GM12872 (cell line): ENCODE results near the gene HPCA.

ENCODE experiments used
- TF ChIP-seq, protein P1 (sequence below): IDR thresholded peaks from 3 replicates; pipeline ENCODE4 v1.5.1; 2011; ENCODE audit warnings: low read depth, mild to moderate bottlenecking, low read length, moderate library complexity; ENCODE audit not compliant: insufficient read depth

HPCA gene

GRCh38 chr1:32898056-32898455 is 11.8 kb downstream of the HPCA start:
- TF ChIP-seq, protein P1, sequence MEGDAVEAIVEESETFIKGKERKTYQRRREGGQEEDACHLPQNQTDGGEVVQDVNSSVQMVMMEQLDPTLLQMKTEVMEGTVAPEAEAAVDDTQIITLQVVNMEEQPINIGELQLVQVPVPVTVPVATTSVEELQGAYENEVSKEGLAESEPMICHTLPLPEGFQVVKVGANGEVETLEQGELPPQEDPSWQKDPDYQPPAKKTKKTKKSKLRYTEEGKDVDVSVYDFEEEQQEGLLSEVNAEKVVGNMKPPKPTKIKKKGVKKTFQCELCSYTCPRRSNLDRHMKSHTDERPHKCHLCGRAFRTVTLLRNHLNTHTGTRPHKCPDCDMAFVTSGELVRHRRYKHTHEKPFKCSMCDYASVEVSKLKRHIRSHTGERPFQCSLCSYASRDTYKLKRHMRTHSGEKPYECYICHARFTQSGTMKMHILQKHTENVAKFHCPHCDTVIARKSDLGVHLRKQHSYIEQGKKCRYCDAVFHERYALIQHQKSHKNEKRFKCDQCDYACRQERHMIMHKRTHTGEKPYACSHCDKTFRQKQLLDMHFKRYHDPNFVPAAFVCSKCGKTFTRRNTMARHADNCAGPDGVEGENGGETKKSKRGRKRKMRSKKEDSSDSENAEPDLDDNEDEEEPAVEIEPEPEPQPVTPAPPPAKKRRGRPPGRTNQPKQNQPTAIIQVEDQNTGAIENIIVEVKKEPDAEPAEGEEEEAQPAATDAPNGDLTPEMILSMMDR: no peak

DNA sequence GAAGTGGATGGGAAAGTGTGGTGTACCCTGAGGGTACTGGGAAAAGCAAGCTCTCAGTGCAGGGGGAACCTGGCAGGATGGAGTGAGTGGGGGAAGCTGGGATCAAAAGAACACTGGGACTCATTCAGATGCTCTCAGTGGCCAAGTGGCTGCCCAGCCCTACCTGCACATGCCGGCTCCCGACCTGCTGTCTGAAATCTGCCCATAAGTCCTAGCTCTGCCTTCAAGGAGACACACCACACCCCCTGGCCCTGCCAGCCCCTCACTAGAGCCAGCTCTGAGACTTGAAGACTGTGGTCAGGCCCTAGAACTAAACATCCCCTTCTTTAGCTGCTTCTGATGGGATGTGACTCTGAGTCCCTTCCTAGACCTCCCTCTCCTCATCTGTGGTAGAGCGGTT is 12.7 kb downstream of the HPCA start:
- TF ChIP-seq, protein P1: no peak

- TF ChIP-seq, protein P1: no peak
Measured at GRCh38 chr1:32899586-32900296, 13.4 kb downstream of the HPCA start.

DNA sequence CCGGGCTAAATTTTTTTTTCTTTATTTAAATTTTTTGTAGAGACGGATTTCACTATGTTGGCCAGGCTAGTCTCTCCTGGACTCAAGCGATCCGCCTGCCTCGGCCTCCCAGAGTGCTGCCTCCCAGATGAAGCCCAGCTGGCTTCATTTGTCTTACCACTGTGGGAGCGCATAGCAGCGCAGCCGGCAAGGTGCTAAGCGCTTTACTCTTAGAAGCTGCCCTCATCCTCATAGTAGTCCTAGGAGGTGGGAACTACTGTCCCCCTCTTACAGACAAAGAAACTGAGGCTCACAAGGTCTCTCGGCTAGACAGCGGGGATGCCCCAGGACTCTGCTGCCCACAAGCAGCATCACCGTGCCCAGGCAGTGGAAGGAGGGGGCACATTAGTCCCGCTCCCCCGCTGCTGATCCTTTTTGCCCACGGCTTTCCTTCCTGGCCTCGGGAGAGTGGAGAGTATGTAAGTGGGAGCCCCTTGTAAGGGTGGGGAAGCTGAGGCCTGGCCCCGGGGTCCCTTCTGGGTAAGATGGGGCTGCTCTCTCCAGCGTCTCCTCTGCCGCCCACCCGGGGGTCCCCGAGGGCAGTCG is 14.2 kb downstream of the HPCA start:
- TF ChIP-seq, protein P1: no peak

DNA sequence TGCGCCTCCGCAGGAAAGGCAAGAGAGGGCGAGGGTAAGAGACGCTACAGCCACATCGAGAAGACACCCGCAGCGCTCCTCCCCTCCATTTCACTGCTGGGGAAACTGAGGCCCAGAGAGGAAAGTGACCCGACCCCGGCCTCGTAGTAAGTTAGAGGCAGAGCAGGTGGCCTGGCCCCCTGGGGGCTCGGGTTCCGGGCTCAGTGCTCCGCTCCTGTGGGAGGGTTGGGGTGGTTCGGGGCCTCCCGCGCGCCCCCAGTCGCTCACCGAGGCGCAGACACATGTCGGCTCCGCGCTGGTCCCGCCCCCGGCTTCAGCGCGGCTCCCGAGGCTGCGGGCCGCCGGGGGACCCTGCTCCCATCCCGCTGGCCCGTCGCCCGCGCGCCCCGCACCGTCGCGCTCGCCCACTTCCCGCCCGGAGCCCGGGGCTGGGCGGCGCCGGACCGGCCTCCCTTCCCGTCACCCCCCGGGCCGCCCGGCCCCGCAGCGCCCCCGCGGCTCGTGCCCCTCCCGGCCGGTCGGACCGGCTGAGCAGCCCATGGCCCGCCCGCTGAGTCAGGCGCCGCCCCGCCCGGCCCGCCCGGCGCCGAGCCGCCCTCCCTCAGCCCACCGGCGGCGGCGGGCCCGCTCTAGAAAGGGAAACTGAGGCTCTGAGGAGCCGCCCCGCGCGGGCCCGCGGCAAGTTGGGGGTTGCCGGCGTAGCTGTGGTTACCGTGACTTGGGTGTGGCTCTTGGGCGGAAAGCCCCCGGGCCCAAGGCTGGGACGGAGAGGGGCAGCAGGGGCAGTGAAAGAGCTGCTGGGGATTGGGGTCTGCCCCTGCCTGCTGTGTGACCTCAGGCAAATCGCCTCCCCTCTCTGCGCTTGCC is 14.9 kb downstream of the HPCA start, which contains the start of gene TMEM54:
Gene TMEM54 (minus strand): TSS at position 434 of the 867 bp plus-strand sequence. CDS start 151 bp downstream, at position 283.
- TF ChIP-seq, protein P1: no peak

DNA sequence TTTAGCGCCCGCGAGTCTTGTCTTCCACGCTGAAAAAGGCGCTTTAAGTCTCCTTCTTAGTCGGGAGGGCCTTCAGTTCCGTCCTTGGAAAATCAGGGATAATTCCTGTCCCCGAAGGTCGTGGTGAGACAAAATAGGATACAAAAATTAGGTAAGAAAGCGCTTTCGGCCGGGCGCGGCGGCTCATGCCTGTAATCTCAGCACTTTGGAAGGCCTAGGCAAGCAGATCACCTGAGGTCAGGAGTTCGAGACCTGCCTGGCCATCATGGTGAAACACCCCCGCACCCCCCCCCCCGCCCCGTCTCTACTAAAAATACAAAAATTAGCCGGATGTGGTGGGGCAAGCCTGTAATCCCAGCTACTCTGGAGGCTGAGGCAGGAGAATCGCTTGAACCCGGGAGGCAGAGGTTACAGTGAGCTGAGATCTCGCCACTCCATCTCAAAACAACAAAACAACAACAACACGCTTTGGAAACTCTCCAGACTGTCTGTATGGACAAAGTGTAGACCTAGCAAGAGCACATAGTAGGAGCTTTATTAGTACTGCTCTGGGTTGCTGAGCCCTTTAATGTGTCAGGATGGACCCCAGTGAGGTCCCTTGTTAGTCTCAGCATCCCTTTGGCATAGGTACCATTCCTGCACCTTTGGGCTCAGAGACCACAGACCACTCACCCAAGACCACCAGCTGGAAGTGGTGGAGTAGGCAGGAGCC is 15.7 kb downstream of the HPCA start:
- TF ChIP-seq, protein P1: no peak
